ENCODE data around the gene GALNT17. TPM values are rescaled to one million over a fixed set of nuclear protein-coding genes. Genes with fewer than 3 reads are reported as not detected.

The GALNT17 gene
- total RNA-seq, 1 donor from 2014 or later, result 3.9 TPM

DNA sequence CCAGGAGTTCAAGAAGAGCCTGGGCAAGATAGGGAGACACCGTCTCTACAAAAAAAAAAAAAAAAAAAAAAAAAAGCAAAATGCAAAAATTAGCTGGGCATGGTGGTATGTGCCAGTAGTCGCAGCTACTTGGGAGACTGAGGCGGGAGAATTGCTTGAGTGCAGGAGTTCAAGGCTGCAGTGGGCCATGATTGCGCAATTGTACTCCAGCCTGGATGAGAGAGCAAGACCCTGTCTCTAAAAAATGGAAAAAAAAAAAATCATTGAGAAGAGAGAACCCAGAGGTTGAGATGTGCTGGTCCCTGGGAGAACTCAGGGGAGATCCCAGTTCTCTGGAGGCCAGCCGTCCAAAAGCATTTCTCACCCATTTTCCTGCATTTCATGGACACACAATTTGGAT is 95.2 kb downstream of the GALNT17 start:
- H3K27ac Mint-ChIP-seq, result no peak overlapping the region
- no peak for DNase-seq (ENCODE audit: low spot score, unreplicated experiment)
- H3K4me3 Mint-ChIP-seq (ENCODE audit: low read depth), result no peak overlapping the region
- no peaks in the 10 kb centered on the region for H3K27me3 Mint-ChIP-seq
- H3K9me3 Mint-ChIP-seq (ENCODE audit: low read depth), result peaks cover 11% of the 10 kb centered on the region
- TF ChIP-seq, protein P1, sequence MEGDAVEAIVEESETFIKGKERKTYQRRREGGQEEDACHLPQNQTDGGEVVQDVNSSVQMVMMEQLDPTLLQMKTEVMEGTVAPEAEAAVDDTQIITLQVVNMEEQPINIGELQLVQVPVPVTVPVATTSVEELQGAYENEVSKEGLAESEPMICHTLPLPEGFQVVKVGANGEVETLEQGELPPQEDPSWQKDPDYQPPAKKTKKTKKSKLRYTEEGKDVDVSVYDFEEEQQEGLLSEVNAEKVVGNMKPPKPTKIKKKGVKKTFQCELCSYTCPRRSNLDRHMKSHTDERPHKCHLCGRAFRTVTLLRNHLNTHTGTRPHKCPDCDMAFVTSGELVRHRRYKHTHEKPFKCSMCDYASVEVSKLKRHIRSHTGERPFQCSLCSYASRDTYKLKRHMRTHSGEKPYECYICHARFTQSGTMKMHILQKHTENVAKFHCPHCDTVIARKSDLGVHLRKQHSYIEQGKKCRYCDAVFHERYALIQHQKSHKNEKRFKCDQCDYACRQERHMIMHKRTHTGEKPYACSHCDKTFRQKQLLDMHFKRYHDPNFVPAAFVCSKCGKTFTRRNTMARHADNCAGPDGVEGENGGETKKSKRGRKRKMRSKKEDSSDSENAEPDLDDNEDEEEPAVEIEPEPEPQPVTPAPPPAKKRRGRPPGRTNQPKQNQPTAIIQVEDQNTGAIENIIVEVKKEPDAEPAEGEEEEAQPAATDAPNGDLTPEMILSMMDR (IDR thresholded peaks at IDR 0.05; ENCODE audit: unreplicated experiment), result no peak
- H3K36me3 Mint-ChIP-seq (ENCODE audit: insufficient read depth), result no peaks in the 10 kb centered on the region
- no peaks in the 10 kb centered on the region for H3K4me1 Mint-ChIP-seq (ENCODE audit: low read depth)

GRCh38 chr7:71229148-71229547 is 97.2 kb downstream of the GALNT17 start:
- no peak for DNase-seq (ENCODE audit: low spot score, unreplicated experiment)
- Mint-ChIP-seq H3K9me3 (ENCODE audit: low read depth) (peaks cover 11% of the 10 kb centered on the region), H3K4me1 (ENCODE audit: low read depth) (no peaks in the 10 kb centered on the region), H3K27me3 (no peaks in the 10 kb centered on the region), H3K36me3 (ENCODE audit: insufficient read depth) (no peaks in the 10 kb centered on the region), H3K27ac (no peak overlapping the region), H3K4me3 (ENCODE audit: low read depth) (no peak overlapping the region)
- TF ChIP-seq, protein P1 (IDR thresholded peaks at IDR 0.05; ENCODE audit: unreplicated experiment), result no peak

GRCh38 chr7:71229699-71230098 is 97.8 kb downstream of the GALNT17 start:
- H3K9me3 Mint-ChIP-seq (ENCODE audit: low read depth), result peaks cover 11% of the 10 kb centered on the region
- DNase-seq (ENCODE audit: low spot score, unreplicated experiment), result no peak
- TF ChIP-seq, protein P1 (IDR thresholded peaks at IDR 0.05; ENCODE audit: unreplicated experiment), result no peak
- no peaks in the 10 kb centered on the region for H3K27me3 Mint-ChIP-seq
- H3K4me1 Mint-ChIP-seq (ENCODE audit: low read depth), result no peaks in the 10 kb centered on the region
- no peak overlapping the region for H3K4me3 Mint-ChIP-seq (ENCODE audit: low read depth)
- H3K36me3 Mint-ChIP-seq (ENCODE audit: insufficient read depth), result no peaks in the 10 kb centered on the region
- H3K27ac Mint-ChIP-seq, result no peak overlapping the region

- H3K27me3 Mint-ChIP-seq, result no peaks in the 10 kb centered on the region
- H3K4me1 Mint-ChIP-seq (ENCODE audit: low read depth), result peaks cover 2% of the 10 kb centered on the region
- no peak overlapping the region for H3K27ac Mint-ChIP-seq
- TF ChIP-seq, protein P1 (IDR thresholded peaks at IDR 0.05; ENCODE audit: unreplicated experiment), result no peak
- no peak overlapping the region for H3K4me3 Mint-ChIP-seq (ENCODE audit: low read depth)
- DNase-seq (ENCODE audit: low spot score, unreplicated experiment), result no peak
- no peaks in the 10 kb centered on the region for H3K36me3 Mint-ChIP-seq (ENCODE audit: insufficient read depth)
- peaks cover 7% of the 10 kb centered on the region for H3K9me3 Mint-ChIP-seq (ENCODE audit: low read depth)
These were observed 103.3 kb downstream of the GALNT17 start for GRCh38 chr7:71235253-71235652.

- H3K4me1 Mint-ChIP-seq (ENCODE audit: low read depth), result peaks cover 2% of the 10 kb centered on the region
- H3K27me3 Mint-ChIP-seq, result no peaks in the 10 kb centered on the region
- TF ChIP-seq, protein P1 (IDR thresholded peaks at IDR 0.05; ENCODE audit: unreplicated experiment), result no peak
- H3K27ac Mint-ChIP-seq, result peak overlapping the region; percentile 81
- H3K4me3 Mint-ChIP-seq (ENCODE audit: low read depth), result no peak overlapping the region
- no peak for DNase-seq (ENCODE audit: low spot score, unreplicated experiment)
- H3K9me3 Mint-ChIP-seq (ENCODE audit: low read depth), result peaks cover 3% of the 10 kb centered on the region
- no peaks in the 10 kb centered on the region for H3K36me3 Mint-ChIP-seq (ENCODE audit: insufficient read depth)
These were observed 104.5 kb downstream of the GALNT17 start for GRCh38 chr7:71236230-71237105.

Measured in progenitor cell of endocrine pancreas (in vitro differentiated cells).